HG03097 (cell line): Measurements from ENCODE around the gene PHOX2B.
"Not testable (repeated sequence)": the region's sequence is repeated elsewhere in the genome, so short reads cannot be mapped to it uniquely, and the experiment has no call there.

Source experiments
- ATAC-seq: cut with Tn5 transposase; IDR thresholded peaks from one replicate; pipeline ENCODE4 v1.9.1; 2021; ENCODE audit not compliant: unreplicated experiment, low FRiP score

PHOX2B gene

GRCh38 chr4:41749631-41750039, 1.1 kb upstream of the PHOX2B start:
- ATAC-seq, result no peak

DNA sequence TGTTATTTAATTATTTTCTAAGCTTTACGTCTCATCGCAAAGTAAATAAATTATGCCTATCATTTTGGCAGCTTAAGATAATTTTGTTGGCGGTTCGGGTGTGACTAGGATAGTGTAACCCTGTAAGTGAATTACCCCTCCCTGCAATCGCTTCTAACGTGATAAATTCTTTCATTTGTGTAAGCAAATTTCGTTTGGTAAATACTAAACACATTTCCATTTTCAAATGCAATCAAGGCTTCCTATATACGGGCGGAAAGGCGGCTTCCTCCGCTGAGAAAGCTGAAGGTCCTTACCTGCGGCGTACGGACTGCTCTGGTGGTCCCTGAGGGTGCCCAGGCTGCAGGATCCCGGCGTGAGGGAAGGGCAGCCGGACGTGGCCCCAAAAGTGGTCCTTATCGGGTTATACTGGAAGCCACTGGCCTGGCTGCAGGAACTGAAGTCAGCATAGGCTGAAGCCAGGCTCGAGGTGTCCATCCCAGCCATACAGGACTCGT, 403 bp downstream of the PHOX2B start:
- no peak for ATAC-seq

DNA sequence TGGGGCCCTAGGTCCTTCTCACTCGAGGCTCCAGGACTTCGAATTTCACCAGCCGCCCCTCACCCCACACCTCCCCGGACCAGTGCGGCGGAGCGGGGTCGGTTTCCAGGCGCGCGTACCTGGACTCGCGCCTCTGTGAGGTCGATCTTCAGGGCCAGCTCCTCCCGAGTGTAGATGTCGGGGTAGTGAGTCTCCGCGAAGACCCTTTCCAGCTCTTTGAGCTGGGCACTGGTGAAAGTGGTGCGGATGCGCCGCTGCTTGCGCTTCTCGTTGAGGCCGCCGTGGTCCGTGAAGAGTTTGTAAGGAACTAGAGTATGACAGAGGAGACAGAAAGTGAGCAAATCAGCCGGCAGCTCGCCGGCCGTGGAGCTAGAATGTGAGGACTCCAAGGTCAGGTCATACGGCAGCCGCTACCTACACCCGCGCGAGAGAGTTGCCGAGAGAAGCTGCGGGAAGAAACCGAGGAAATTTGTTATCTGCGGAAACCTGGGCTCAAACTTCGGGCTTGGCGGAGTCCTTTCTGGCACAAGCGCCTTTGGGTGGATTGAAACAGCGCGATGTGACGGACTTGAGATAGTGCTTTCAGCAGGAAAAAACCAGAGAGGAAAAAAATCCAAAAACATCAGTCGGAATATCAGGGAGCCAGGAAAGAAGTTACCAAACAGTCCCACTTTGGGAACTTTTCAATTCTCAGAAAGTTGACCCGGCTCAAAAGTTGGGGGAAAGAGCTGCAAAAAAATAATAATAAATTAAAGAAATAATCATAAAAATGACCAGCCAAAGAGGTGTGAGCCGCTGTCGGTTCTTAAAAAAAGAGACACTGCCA, 1.1 kb downstream of the PHOX2B start:
- no peak for ATAC-seq

DNA sequence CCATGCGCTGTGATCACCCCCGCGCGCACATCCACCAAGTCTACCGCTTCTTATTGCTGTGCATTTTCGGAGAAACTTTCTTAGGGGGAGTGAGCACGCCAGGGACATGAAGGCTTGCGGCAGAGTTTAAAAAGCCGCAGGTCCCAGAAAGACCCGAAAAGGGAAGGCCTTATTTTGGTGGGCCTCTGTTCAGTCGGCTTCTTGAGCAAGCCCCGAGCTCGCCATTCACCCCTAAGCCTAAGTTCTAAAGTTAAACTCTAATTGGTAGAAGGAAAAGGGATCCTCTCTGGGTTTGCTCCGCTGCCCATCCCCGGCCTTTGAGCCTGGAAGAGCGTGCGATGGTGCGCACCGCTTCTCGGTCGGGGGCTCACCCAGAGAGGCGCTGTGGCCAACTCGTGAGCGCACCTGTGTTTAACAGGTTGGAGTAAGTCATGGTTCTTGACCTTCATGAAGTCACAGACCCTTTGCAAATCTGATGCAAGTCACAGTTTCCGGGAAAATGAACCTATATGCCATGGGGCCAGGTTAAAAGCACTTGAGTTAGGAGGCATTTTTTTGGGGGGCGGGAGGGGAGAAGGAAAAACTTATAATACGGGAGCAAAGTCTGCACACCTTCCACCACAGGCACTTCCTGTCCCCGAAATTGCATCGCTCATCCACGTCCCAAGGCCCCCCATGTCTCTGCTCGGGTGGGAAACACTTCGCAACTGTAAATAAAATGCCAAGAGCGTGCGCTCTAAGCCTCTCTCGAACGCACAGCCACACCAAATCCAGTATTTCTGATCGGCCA, 1.9 kb downstream of the PHOX2B start:
- ATAC-seq, result no peak

- ATAC-seq, result no peak
Measured at GRCh38 chr4:41746025-41746439, 2.5 kb downstream of the PHOX2B start.

DNA sequence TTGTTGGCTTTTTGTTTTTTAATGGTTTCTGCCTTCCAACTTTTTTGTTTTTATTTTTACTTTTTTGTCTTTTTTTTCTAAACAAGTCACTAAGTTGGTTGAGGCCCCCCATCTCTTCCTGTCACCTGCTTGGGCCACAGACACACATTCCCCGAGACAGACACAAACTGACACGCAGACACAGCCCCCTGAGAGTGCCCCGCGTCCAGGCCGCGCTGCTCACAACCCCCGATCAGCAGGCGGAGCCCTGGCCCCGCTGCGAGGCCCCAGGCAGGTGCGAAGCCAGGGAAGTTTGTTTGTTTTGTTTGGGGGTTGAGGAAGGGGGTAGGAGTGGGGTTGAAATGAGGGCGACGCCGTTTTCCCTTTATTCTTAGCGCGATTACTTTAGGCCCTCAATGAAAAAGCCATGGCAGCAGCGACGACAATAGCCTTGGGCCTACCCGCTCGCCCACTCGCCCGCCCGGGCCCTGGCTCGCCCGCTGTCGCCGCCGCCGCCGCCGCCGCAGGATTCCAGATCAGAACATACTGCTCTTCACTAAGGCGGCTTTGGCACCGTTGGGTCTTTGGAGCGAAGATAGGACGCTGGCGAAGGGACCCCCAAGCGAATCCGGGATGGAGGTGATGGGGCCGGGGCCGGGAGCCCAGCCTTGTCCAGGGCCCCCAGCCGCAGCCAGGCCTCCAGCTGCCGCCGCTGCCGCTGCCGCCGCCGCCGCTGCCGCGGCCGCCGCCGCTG, 3.1 kb downstream of the PHOX2B start:
- ATAC-seq, result no peak

DNA sequence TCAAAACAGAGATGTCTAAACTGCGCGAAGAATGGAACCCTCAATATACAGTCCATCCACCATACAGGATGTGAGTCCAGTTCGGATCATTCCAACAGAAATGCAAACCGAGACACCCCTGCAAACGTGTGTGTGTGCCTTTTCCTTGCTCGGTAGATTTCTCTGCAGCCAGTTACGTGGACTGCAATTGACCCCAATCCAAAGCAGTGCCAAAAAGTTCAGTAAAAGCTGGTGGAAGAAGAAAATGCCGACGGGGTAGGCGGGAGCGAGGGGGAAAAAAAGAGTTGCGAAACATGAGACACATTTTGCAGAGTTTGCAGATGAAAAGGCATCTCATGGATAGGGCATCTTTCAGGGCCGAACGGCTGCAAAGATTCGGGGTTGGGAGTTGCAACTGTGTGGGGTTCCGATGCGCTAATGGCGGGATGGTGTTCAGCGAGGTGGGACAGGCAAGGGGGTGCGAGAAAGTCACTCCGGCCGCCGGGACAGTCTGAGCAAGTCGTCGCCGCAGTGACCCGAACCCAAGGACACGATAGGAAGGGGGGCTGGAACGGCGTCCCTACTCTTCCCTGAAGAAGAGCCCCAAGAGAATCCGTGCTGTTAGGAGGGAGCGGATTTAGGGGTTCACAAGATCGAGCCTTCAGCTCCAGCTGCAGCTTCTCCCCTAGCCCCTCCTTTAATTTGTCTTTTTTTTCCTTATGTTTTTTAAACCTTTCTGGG, 3.8 kb downstream of the PHOX2B start:
- no peak for ATAC-seq

- ATAC-seq, result no peak
Measured at GRCh38 chr4:41741354-41741753, 7.2 kb downstream of the PHOX2B start.

GRCh38 chr4:41737491-41737890, 11.0 kb downstream of the PHOX2B start:
- not testable (repeated sequence) for ATAC-seq

GRCh38 chr4:41734371-41734770, 14.2 kb downstream of the PHOX2B start:
- no peak for ATAC-seq

- ATAC-seq, result no peak
Measured at GRCh38 chr4:41731569-41732126, 16.9 kb downstream of the PHOX2B start.

DNA sequence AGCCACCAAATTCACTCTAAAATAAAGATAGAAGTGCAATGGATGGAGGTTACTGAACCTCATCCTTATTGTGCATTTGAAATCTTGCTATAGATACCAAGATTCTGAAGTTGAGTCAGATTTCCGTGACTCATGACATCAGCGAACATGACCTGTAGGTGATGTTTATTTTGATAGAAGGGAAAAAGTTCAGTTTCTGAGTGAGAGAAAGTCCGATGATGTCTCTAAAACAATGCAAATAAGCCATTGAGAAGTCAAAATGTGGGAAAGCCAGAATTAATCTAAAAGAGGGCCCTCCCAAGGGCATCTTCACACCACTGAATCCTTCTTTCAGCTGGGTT, 20.0 kb downstream of the PHOX2B start:
- no peak for ATAC-seq

- no peak for ATAC-seq
Measured at GRCh38 chr4:41727861-41728572, 20.5 kb downstream of the PHOX2B start.

- no peak for ATAC-seq
Measured at GRCh38 chr4:41725254-41725653, 23.3 kb downstream of the PHOX2B start.

- ATAC-seq, result no peak
Measured at GRCh38 chr4:41723286-41723685, 25.2 kb downstream of the PHOX2B start.

DNA sequence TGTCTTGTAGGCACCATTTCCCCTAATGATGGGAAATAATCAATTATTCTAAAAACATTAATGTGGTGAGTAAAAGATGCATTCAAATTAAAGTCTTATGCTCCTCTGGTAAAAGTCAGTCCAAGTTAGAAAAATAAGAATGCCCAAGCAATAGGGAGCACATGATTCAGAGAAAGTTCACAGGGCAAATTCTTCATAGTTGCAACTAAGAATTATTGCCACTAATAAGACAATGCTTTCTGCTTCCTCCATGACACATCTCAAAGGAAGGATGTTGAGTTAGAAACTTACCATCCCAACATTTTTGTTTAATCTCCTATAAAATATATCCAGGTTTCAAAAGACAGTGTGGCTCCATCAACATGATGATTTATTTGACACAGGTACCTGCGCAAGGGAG, 26.3 kb downstream of the PHOX2B start:
- no peak for ATAC-seq

- ATAC-seq, result no peak
Measured at GRCh38 chr4:41719417-41719816, 29.1 kb downstream of the PHOX2B start.

- no peak for ATAC-seq
Measured at GRCh38 chr4:41718907-41719306, 29.6 kb downstream of the PHOX2B start.

DNA sequence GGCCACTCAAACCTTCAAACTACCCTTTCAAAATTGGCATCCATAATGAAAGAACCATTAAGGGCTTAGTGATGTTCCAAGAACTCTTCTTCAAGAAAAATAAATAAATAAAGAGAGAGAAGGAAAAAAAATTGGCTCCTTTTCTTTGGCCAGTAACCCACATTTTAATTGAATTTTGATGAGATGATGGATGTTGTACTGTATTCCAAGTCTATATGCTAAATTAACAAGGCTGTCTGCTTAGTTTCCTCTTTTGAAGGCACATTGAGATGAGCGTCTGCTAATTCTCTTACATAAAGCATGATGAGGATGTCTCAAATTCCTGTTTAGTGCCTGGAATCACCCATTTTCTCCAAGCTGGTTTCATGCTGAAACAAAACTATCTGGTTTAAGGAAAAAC, 33.4 kb downstream of the PHOX2B start:
- ATAC-seq, result no peak
